HepG2 (cell line): ENCODE results near the gene ZXDC. TPM values are rescaled to one million over a fixed set of nuclear protein-coding genes. Genes with fewer than 3 reads are reported as not detected.

Experiments
- ATAC-seq: fragments of 200-7000 bp; cut with Tn5 transposase; 3 replicates; pipeline ENCODE4 v1.9.1; 2020; ENCODE audit warnings: mild to moderate bottlenecking, moderate library complexity
- BruUV-seq: library from RNA; stranded (reverse); fragments of 400-500 nt; replicated peaks from 2 replicates; lab custom pipeline; 2021; lab: Mats Ljungman, UMichigan
- CTCF ChIA-PET: fragments of 300-600 bp; formaldehyde crosslinking; extraction: SDS; loops from one replicate; lab custom pipeline; 2021; ENCODE audit warnings: low total read pairs, inconsistent platforms, low intra/inter-chr PET ratio; lab: Yijun Ruan, JAX
- POLR2A ChIA-PET: fragments of 350-600 bp; sonication (Branson Sonifier 250); formaldehyde crosslinking; loops from one replicate; lab custom pipeline; 2020; ENCODE audit warnings: antibody characterized with exemption, inconsistent platforms; lab: Yijun Ruan, JAX
- DNase-seq: peaks from one replicate; pipeline ENCODE4 v3.0.0-alpha.2; 2015; ENCODE audit warnings: low spot score
- FAIRE-seq: peaks from 3 replicates; lab custom pipeline; 2011; peaks lifted over from hg19 to GRCh38; lab: Jason Lieb, UNC
- H2AFZ ChIP-seq: one replicate; pipeline ENCODE4 v1.6.1; 2011; ENCODE audit warnings: low read length, inconsistent platforms
- H3K27ac ChIP-seq: fragments of 300-600 bp; 3 replicates; pipeline ENCODE4 v1.8.0; 2011; ENCODE audit warnings: mixed run types, mild to moderate bottlenecking, mixed read lengths, low read length, inconsistent platforms; ENCODE audit not compliant: insufficient read depth; ENCODE audit errors: extremely low read length
- H3K27me3 ChIP-seq, 2 experiments: fragments of 200-600 bp in 1 of 2; 2 replicates in 1 of 2; 3 replicates in 1 of 2; pipeline versions ENCODE4 v1.6.0 to v1.8.0; 2011; ENCODE audit warnings: low read length in 2 of 2, mild to moderate bottlenecking in 2 of 2, moderate library complexity in 2 of 2, inconsistent platforms in 1 of 2; ENCODE audit not compliant: insufficient read depth in 2 of 2, control insufficient read depth in 1 of 2
- H3K36me3 ChIP-seq, 2 experiments: fragments of 200-600 bp in 1 of 2; replicated peaks in 1 of 2; 2 replicates in 1 of 2; 3 replicates in 1 of 2; pipeline versions ENCODE4 v1.5.1 to v1.8.0; 2011; ENCODE audit warnings: low read length in 2 of 2, inconsistent platforms in 1 of 2; ENCODE audit not compliant: insufficient read depth in 2 of 2, control insufficient read depth in 1 of 2
- H3K4me1 ChIP-seq: 2 replicates; pipeline ENCODE4 v1.5.1; 2012; ENCODE audit warnings: low read length, inconsistent platforms; ENCODE audit not compliant: insufficient read depth
- H3K4me2 ChIP-seq: 2 replicates; pipeline ENCODE4 v1.6.0; 2011; ENCODE audit warnings: low read depth, low read length, inconsistent platforms
- H3K4me3 ChIP-seq, 3 experiments: fragments of 200-600 bp in 1 of 3; sonication (generic), shearing (Covaris generic) in 1 of 3; replicated peaks in 1 of 3; 2 replicates each; pipeline ENCODE4 v1.5.1; 2011 to 2016; ENCODE audit warnings: low read length in 3 of 3, inconsistent platforms in 2 of 3, low read depth in 2 of 3, mild to moderate bottlenecking in 2 of 3, control low read depth in 1 of 3, mixed read lengths in 1 of 3; ENCODE audit not compliant: insufficient read depth in 1 of 3
- H3K79me2 ChIP-seq: one replicate; pipeline ENCODE4 v1.6.1; 2011; ENCODE audit warnings: low read length, inconsistent platforms; ENCODE audit not compliant: insufficient read depth
- H3K9ac ChIP-seq: 2 replicates; pipeline ENCODE4 v1.6.0; 2011; ENCODE audit warnings: mild to moderate bottlenecking, low read depth, low read length, inconsistent platforms; ENCODE audit not compliant: insufficient read depth
- H3K9me3 ChIP-seq: 2 replicates; pipeline ENCODE4 v1.5.1; 2012; ENCODE audit warnings: mild to moderate bottlenecking, low read length
- H4K20me1 ChIP-seq: 2 replicates; pipeline ENCODE4 v1.6.0; 2011; ENCODE audit warnings: inconsistent platforms, mild to moderate bottlenecking, low read length, moderate library complexity; ENCODE audit not compliant: insufficient read depth
- CBX5 ChIP-seq: sonication (generic); formaldehyde crosslinking; IDR thresholded peaks from 2 replicates; pipeline ENCODE4 v1.4.0; 2020; ENCODE audit warnings: missing genetic modification reagents, borderline replicate concordance
- CHD4 ChIP-seq: fragments of 200-600 bp; sonication (generic); IDR thresholded peaks from 2 replicates; pipeline ENCODE4 v1.7.0; 2017; ENCODE audit warnings: mild to moderate bottlenecking, low read length, borderline replicate concordance
- YY1 ChIP-seq: IDR thresholded peaks from 2 replicates; pipeline ENCODE4 v1.6.1; 2011; ENCODE audit warnings: low read length, low read depth, moderate library complexity, mild to moderate bottlenecking; ENCODE audit not compliant: insufficient read depth, insufficient replicate concordance
- ZNF234 ChIP-seq: sonication (generic); formaldehyde crosslinking; conservative IDR thresholded peaks from 2 replicates; pipeline ENCODE4 v1.5.1; 2020; ENCODE audit warnings: mild to moderate bottlenecking, missing genetic modification reagents
- WGBS: methylation state at CpG from one replicate; pipeline ENCODE4 v1.1.6; 2017; ENCODE audit warnings: low lambda C conversion rate; 5-methylcytosine and 5-hydroxymethylcytosine counted together
- in situ Hi-C: cut with HindIII; loops from 2 replicates; pipeline ENCODE4 v1.10.0; 2017; ENCODE audit warnings: low pct_unique_long_range_greater_than_20kb; ENCODE audit not compliant: extremely low pct_ligation_motif_present
- intact Hi-C: fragments of 100-400 bp; cut with micrococcal nuclease; formaldehyde crosslinking; loops from one replicate; pipeline ENCODE4 v1.10.0; 2022; ENCODE audit not compliant: unreplicated experiment
- polyA plus RNA-seq, 8 experiments: library from polyadenylated mRNA; depleted of rRNA in 3 of 8; stranded (reverse) in 7 of 8; unstranded in 1 of 8; fragments of >200 nt; fragmentation: Illumina TruSeq in 4 of 8; extraction: Trizol in 4 of 8; gene quantifications; 2 replicates each; pipeline versions ENCODE4 v1.2.1 to v1.2.3, GENCODE V29; 2011 to 2016; ENCODE audit warnings: low read depth in 4 of 8, missing spikeins in 1 of 8, mixed read lengths in 1 of 8; ENCODE audit not compliant: insufficient read depth in 1 of 8
- total RNA-seq, 5 experiments: library from RNA; depleted of rRNA; stranded (reverse); fragments of >200 nt; fragmentation: Illumina TruSeq; extraction: Trizol; gene quantifications; 2 replicates each; pipeline ENCODE4 v1.2.3, GENCODE V29; 2016; ENCODE audit warnings: low read depth in 1 of 5
- TF ChIP-seq, protein P1 (sequence below): sonication (generic); formaldehyde crosslinking; IDR thresholded peaks from 2 replicates; pipeline ENCODE4 v1.5.1; 2020; ENCODE audit warnings: mild to moderate bottlenecking, missing genetic modification reagents, moderate library complexity
- TF ChIP-seq, protein P2 (sequence below): sonication (generic); formaldehyde crosslinking; conservative IDR thresholded peaks from 2 replicates; pipeline ENCODE4 v1.8.0; 2022; ENCODE audit warnings: missing genetic modification reagents

Gene ZXDC
- total and polyA plus RNA-seq, 2 of the 13 experiments (the other 11 are each of a cell fraction or from before 2014, with no cell fraction given), result 17.6 to 21.2 TPM

DNA sequence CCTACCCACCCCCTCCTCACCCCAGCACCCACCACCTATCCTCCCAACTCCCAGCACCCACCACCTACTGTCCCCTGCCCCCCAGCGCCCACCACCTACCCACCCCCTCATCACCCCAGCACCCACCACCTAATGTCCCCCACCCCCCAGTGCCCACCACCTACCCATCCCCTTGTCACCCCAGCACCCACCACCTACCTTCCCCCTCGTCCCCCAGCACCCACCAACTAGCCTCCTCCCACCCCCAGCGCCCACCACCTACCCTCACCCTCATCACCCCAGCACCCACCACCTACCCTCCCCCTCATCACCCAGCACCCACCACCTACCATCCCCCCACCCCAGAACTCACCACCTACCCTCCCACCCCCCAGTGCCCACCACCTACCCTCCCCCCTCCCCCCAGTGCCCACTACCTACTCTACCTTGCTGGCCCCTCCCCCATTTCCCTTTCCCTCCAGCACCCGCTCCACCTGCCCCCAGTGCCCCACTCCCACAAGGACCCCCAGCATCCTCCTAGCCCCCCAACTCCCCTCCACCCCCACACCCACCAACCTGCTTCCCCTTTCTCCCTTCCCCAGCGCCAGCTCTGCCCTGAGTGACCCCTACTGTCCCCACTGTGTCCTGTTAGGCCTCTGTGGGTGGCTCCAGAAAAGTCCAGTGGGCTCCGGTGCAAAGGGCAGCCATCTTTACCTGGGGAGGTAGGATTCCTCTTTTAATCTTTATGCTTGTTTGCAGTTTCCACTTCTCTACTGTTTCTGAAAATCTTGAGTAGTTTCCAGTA is 40.7 kb upstream of the ZXDC start:
- H3K27ac ChIP-seq, result peak overlapping the region; percentile 76
- H3K4me2 ChIP-seq, result peak overlapping the region; percentile 94
- no peak for ATAC-seq
- no peak for DNase-seq
- peaks cover 50% of the 10 kb centered on the region for H3K4me1 ChIP-seq
- WGBS, result 61% methylated on average over 6 of the region's 6 CpGs
- ChIA-PET POLR2A (interaction anchor here (3.5 kb wide), 1 partner anchor 12 kb away, joined by 53 read pairs; no protein-coding TSS in a partner anchor), CTCF (no interaction called here)
- peak overlapping the region; percentile 54 to 73 (median 61); a peak in 3 of 6 replicates for H3K4me3 ChIP-seq
- no peaks in the 10 kb centered on the region for H3K79me2 ChIP-seq
- no peak for FAIRE-seq
- no TSS peak for BruUV-seq
- TF ChIP-seq YY1 (peak; percentile 19), CBX5 (CRISPR knock-in tag) (no peak), CHD4 (no peak), ZNF234 (CRISPR knock-in tag) (0 out of 2 replicates have a peak, but pooled peaks have one; percentile 18)
- no peaks in the 10 kb centered on the region for H3K36me3 ChIP-seq
- H3K27me3 ChIP-seq, result no peaks in the 10 kb centered on the region
- H4K20me1 ChIP-seq, result no peaks in the 10 kb centered on the region
- H2AFZ ChIP-seq, result no peak overlapping the region
- intact Hi-C loops (loop anchor here (5.0 kb wide), 1 partner anchor 34 kb away; no protein-coding TSS in a partner anchor), in situ Hi-C loops (no loop called here)
- no peaks in the 10 kb centered on the region for H3K9me3 ChIP-seq
- H3K9ac ChIP-seq, result 0 out of 2 replicates have a peak overlapping the region, but pooled peaks have one; percentile 52

DNA sequence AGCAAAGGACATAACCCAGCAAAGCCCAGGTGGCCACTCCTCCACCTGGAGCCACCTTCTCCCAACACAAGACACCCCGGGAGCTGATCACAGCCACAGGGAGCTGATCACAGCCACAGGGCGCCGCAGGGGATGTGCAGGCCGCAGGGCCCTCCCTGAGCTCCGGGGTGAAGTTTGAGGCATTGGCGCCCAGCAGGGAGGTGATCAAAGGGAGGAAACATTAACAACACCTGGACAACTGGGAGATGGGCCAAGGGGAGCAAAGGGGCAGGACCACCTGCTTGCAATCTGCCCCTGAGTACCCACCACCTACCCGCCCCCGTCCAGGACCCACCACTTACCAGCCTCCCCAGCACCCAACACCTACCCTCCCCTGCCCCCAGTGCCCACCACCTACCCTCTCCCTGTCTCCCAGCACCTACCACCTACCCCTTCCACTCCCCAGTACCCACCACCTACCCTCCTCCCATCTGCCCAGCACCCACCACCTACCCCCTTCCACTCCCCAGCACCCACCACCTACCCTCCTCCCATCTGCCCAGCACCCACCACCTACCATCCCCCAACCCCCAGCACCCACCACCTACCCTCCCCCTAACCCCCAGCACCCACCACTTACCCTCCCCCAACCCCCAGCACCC is 39.5 kb upstream of the ZXDC start:
- DNase-seq (no peak), FAIRE-seq (no peak), ATAC-seq (no peak)
- H3K79me2 ChIP-seq, result no peaks in the 10 kb centered on the region
- intact Hi-C loops (loop anchor here (5.0 kb wide), 1 partner anchor 33 kb away; no protein-coding TSS in a partner anchor), in situ Hi-C loops (no loop called here)
- H3K9me3 ChIP-seq, result no peaks in the 10 kb centered on the region
- no peaks in the 10 kb centered on the region for H4K20me1 ChIP-seq
- H3K9ac ChIP-seq, result no peak overlapping the region
- H3K4me2 ChIP-seq, result peak overlapping the region; percentile 33; the same call in 1 of the 2 replicates
- TF ChIP-seq, protein P1, sequence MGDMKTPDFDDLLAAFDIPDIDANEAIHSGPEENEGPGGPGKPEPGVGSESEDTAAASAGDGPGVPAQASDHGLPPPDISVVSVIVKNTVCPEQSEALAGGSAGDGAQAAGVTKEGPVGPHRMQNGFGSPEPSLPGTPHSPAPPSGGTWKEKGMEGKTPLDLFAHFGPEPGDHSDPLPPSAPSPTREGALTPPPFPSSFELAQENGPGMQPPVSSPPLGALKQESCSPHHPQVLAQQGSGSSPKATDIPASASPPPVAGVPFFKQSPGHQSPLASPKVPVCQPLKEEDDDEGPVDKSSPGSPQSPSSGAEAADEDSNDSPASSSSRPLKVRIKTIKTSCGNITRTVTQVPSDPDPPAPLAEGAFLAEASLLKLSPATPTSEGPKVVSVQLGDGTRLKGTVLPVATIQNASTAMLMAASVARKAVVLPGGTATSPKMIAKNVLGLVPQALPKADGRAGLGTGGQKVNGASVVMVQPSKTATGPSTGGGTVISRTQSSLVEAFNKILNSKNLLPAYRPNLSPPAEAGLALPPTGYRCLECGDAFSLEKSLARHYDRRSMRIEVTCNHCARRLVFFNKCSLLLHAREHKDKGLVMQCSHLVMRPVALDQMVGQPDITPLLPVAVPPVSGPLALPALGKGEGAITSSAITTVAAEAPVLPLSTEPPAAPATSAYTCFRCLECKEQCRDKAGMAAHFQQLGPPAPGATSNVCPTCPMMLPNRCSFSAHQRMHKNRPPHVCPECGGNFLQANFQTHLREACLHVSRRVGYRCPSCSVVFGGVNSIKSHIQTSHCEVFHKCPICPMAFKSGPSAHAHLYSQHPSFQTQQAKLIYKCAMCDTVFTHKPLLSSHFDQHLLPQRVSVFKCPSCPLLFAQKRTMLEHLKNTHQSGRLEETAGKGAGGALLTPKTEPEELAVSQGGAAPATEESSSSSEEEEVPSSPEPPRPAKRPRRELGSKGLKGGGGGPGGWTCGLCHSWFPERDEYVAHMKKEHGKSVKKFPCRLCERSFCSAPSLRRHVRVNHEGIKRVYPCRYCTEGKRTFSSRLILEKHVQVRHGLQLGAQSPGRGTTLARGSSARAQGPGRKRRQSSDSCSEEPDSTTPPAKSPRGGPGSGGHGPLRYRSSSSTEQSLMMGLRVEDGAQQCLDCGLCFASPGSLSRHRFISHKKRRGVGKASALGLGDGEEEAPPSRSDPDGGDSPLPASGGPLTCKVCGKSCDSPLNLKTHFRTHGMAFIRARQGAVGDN (CRISPR knock-in tag), result 0 out of 2 replicates have a peak, but pooled peaks have one; percentile 17
- TF ChIP-seq, protein P2, sequence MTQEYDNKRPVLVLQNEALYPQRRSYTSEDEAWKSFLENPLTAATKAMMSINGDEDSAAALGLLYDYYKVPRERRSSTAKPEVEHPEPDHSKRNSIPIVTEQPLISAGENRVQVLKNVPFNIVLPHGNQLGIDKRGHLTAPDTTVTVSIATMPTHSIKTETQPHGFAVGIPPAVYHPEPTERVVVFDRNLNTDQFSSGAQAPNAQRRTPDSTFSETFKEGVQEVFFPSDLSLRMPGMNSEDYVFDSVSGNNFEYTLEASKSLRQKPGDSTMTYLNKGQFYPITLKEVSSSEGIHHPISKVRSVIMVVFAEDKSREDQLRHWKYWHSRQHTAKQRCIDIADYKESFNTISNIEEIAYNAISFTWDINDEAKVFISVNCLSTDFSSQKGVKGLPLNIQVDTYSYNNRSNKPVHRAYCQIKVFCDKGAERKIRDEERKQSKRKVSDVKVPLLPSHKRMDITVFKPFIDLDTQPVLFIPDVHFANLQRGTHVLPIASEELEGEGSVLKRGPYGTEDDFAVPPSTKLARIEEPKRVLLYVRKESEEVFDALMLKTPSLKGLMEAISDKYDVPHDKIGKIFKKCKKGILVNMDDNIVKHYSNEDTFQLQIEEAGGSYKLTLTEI, result no peak
- 46% methylated on average over 8 of the region's 8 CpGs for WGBS
- POLR2A ChIA-PET, result interaction anchor here (1.4 kb wide), 1 partner anchor 9 kb away, joined by 5 read pairs; the partner anchor contains the start of gene CHST13
- BruUV-seq, result no TSS peak
- H3K27me3 ChIP-seq, result peaks cover 0 to 3% of the 10 kb centered on the region in 2 experiments; a peak in 1 of 5 replicates
- CTCF ChIA-PET, result no interaction called here
- no peak overlapping the region for H2AFZ ChIP-seq
- H3K4me1 ChIP-seq, result peaks cover 38% of the 10 kb centered on the region
- no peak overlapping the region for H3K27ac ChIP-seq
- no peaks in the 10 kb centered on the region for H3K36me3 ChIP-seq
- H3K4me3 ChIP-seq, result no peak overlapping the region
